Measurements from ENCODE around the gene HSPBP1. TPM values are rescaled to one million over a fixed set of nuclear protein-coding genes. Genes with fewer than 3 reads are reported as not detected.

Gene HSPBP1
- total and polyA plus RNA-seq, 2 of the 13 experiments (the other 11 are each of a cell fraction or from before 2014, with no cell fraction given): 22.3 to 33.7 TPM

DNA sequence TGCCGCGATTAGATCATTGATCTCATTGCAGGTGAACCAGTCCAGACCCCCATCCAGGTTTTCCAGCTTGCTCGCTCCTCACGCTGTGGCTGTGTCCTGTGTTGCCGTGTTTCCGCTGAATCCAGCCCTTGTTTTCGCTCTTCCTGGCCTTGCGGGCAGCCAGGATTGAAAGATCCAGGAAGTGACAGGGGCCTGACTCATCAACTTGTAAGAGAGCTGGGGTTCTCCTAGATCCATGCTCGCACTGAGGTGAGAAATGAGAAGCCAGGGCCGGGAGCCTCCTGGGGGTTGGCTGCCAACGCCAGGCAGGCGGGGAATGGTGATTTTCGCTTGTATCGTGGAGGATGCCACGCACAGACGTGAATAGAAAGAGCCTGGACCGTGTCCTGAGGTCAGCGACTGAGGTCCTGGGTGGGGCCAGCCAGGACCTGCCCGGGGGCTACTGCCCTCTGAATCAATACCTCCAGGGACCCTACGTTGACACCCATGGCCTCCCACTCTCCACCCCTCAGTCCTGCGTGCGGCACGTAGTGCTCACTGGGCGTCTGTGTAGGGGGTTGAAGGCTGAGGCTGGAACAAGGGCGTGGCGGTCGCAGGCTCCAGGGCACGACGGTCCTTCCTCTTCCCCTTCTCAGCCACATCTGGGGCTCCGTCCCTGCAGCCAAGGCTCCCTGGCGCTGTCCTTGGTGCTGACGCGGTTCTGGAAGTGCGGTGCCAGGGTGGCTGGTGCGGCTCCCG is 63.3 kb downstream of the HSPBP1 start (continued):
- TF ChIP-seq HBP1 (CRISPR knock-in tag; IDR thresholded peaks at IDR 0.05; ENCODE audit: low read depth) (peak; percentile 99), ZSCAN22 (CRISPR knock-in tag; IDR thresholded peaks at IDR 0.05) (peak; percentile 86), ADNP (CRISPR knock-in tag; IDR thresholded peaks at IDR 0.05) (no peak), SUZ12 (IDR thresholded peaks at IDR 0.05; ENCODE audit: low read depth, low read length) (0 out of 2 replicates have a peak, but pooled peaks have one; percentile 32), ZNF567 (CRISPR knock-in tag; IDR thresholded peaks at IDR 0.05; ENCODE audit: borderline replicate concordance) (no peak), DMTF1 (CRISPR knock-in tag; IDR thresholded peaks at IDR 0.05) (no peak), ZNF446 (CRISPR knock-in tag; IDR thresholded peaks at IDR 0.05) (peak; percentile 98), CTCF (CRISPR knock-in tag; IDR thresholded peaks at IDR 0.05) (peak; percentile 1; the same call in 1 of the 2 replicates), ZFY (CRISPR knock-in tag; IDR thresholded peaks at IDR 0.05) (peak; percentile 35; the same call in 1 of the 2 replicates), MYPOP (CRISPR knock-in tag; IDR thresholded peaks at IDR 0.05) (peak; percentile 91), SAP130 (CRISPR knock-in tag; IDR thresholded peaks at IDR 0.05; ENCODE audit: low read depth) (peak; percentile 97), SAFB2 (CRISPR knock-in tag; IDR thresholded peaks at IDR 0.05; ENCODE audit: borderline replicate concordance, low read depth) (peak; percentile 75; the same call in 1 of the 2 replicates), ZNF691 (CRISPR knock-in tag; IDR thresholded peaks at IDR 0.05; ENCODE audit: borderline replicate concordance, low read depth) (peak; percentile 63; the same call in 1 of the 2 replicates), ZNF678 (CRISPR knock-in tag; IDR thresholded peaks at IDR 0.05) (peak; percentile 66; the same call in 1 of the 2 replicates), HOXA7 (CRISPR knock-in tag; IDR thresholded peaks at IDR 0.05) (no peak; the same call in 1 of the 2 replicates), ZBTB3 (CRISPR knock-in tag; IDR thresholded peaks at IDR 0.05; ENCODE audit: borderline replicate concordance, low read depth) (no peak)
- TF ChIP-seq, protein P1, sequence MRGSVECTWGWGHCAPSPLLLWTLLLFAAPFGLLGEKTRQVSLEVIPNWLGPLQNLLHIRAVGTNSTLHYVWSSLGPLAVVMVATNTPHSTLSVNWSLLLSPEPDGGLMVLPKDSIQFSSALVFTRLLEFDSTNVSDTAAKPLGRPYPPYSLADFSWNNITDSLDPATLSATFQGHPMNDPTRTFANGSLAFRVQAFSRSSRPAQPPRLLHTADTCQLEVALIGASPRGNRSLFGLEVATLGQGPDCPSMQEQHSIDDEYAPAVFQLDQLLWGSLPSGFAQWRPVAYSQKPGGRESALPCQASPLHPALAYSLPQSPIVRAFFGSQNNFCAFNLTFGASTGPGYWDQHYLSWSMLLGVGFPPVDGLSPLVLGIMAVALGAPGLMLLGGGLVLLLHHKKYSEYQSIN (CRISPR knock-in tag; IDR thresholded peaks at IDR 0.05; ENCODE audit: borderline replicate concordance): no peak
- TF ChIP-seq, protein P2, sequence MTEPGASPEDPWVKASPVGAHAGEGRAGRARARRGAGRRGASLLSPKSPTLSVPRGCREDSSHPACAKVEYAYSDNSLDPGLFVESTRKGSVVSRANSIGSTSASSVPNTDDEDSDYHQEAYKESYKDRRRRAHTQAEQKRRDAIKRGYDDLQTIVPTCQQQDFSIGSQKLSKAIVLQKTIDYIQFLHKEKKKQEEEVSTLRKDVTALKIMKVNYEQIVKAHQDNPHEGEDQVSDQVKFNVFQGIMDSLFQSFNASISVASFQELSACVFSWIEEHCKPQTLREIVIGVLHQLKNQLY (CRISPR knock-in tag; IDR thresholded peaks at IDR 0.05): peak; percentile 72

Data from HepG2 (cell line).